ENCODE data around the gene C6orf163.

DNA sequence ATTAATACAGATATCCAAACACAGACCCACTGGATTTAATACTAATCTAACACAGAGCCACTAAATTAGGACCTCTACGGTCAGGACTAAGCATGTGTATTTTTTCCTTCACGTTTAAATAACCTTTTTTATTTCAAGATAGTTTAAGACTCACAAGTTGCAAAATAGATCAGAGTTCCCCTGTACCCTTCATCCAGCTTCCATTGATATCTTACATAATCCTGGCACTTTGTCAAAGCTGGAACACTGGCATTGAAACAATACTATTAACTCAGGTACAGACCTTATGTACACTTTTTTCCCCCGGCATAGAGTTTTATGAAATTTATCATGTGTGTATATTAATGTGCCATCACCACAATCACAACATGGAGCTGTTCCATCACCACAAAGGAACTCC is 2.1 kb downstream of the C6orf163 start:
- TF ChIP-seq SMC3 (IDR thresholded peaks at IDR 0.05; ENCODE audit: borderline replicate concordance, low read length) (no peak), CHD4 (IDR thresholded peaks at IDR 0.05) (no peak), NRF1 (conservative IDR thresholded peaks at IDR 0.05; ENCODE audit: low read depth, low read length) (no peak), NFIC (IDR thresholded peaks at IDR 0.05; ENCODE audit: low read depth, low read length) (no peak), SIN3A (IDR thresholded peaks at IDR 0.05; ENCODE audit: low read depth, low read length) (no peak), IKZF2 (IDR thresholded peaks at IDR 0.05) (no peak), NR2C2 (IDR thresholded peaks at IDR 0.05; ENCODE audit: borderline replicate concordance, control insufficient read depth, insufficient read length, low read depth) (no peak), POLR2A (IDR thresholded peaks at IDR 0.05; ENCODE audit: low read depth, low read length) (no peak), PBX3 (IDR thresholded peaks at IDR 0.05; ENCODE audit: insufficient replicate concordance, low read depth, low read length) (no peak), MXI1 (IDR thresholded peaks at IDR 0.05; ENCODE audit: low read depth, low read length) (no peak), MAX (IDR thresholded peaks at IDR 0.05; ENCODE audit: low read depth, low read length) (no peak), GATAD2B (conservative IDR thresholded peaks at IDR 0.05; ENCODE audit: low read depth) (no peak)
- TF ChIP-seq, protein P1, sequence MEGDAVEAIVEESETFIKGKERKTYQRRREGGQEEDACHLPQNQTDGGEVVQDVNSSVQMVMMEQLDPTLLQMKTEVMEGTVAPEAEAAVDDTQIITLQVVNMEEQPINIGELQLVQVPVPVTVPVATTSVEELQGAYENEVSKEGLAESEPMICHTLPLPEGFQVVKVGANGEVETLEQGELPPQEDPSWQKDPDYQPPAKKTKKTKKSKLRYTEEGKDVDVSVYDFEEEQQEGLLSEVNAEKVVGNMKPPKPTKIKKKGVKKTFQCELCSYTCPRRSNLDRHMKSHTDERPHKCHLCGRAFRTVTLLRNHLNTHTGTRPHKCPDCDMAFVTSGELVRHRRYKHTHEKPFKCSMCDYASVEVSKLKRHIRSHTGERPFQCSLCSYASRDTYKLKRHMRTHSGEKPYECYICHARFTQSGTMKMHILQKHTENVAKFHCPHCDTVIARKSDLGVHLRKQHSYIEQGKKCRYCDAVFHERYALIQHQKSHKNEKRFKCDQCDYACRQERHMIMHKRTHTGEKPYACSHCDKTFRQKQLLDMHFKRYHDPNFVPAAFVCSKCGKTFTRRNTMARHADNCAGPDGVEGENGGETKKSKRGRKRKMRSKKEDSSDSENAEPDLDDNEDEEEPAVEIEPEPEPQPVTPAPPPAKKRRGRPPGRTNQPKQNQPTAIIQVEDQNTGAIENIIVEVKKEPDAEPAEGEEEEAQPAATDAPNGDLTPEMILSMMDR (IDR thresholded peaks at IDR 0.05 in 2 of 3, conservative IDR thresholded peaks at IDR 0.05 in 1 of 3; ENCODE audit: control insufficient read depth in 2 of 3, extremely low read depth in 1 of 3, insufficient read depth in 1 of 3, low read depth in 3 of 3, low read length in 3 of 3) = no peak
